GM19025 (cell line): ENCODE data around the gene PTPRU.
"Not testable (repeated sequence)": the region's sequence is repeated elsewhere in the genome, so short reads cannot be mapped to it uniquely, and the experiment has no call there.

ENCODE experiments used
- ATAC-seq: cut with Tn5 transposase; IDR thresholded peaks from one replicate; pipeline ENCODE4 v1.9.1; 2021; ENCODE audit warnings: mild to moderate bottlenecking, low read depth, moderate library complexity; ENCODE audit not compliant: unreplicated experiment

The PTPRU gene

GRCh38 chr1:29311352-29312030 lies 75.2 kb downstream of the PTPRU start:
- ATAC-seq: no peak

GRCh38 chr1:29312469-29313461 lies 76.4 kb downstream of the PTPRU start:
- ATAC-seq: no peak

- ATAC-seq: not testable (repeated sequence)
Observed at GRCh38 chr1:29314685-29315084, 78.4 kb downstream of the PTPRU start.

GRCh38 chr1:29315262-29315661 lies 78.9 kb downstream of the PTPRU start:
- ATAC-seq: no peak

- no peak for ATAC-seq
Observed at GRCh38 chr1:29315876-29316275, 79.6 kb downstream of the PTPRU start.

GRCh38 chr1:29317063-29317915 lies 81.0 kb downstream of the PTPRU start:
- no peak for ATAC-seq

GRCh38 chr1:29317916-29318530 lies 81.7 kb downstream of the PTPRU start:
- no peak for ATAC-seq

- ATAC-seq: no peak
Observed at GRCh38 chr1:29318724-29319123, 82.4 kb downstream of the PTPRU start.

GRCh38 chr1:29319300-29320110 lies 83.2 kb downstream of the PTPRU start:
- ATAC-seq: no peak

- ATAC-seq: no peak
Observed at GRCh38 chr1:29320156-29320940, 84.0 kb downstream of the PTPRU start.

GRCh38 chr1:29321176-29321575 lies 84.9 kb downstream of the PTPRU start:
- no peak for ATAC-seq

- ATAC-seq: no peak
Observed at GRCh38 chr1:29322147-29322694, 85.9 kb downstream of the PTPRU start.

- ATAC-seq: no peak
Observed at GRCh38 chr1:29322861-29323585, 86.7 kb downstream of the PTPRU start.

GRCh38 chr1:29323636-29324035 lies 87.3 kb downstream of the PTPRU start:
- no peak for ATAC-seq

GRCh38 chr1:29324202-29324601 lies 87.9 kb downstream of the PTPRU start:
- no peak for ATAC-seq

- ATAC-seq: no peak
Observed at GRCh38 chr1:29324771-29325351, 88.5 kb downstream of the PTPRU start.

GRCh38 chr1:29325675-29326074 lies 89.4 kb downstream of the PTPRU start:
- no peak for ATAC-seq
